ENCODE results near the gene FMN1.

Gene FMN1

DNA sequence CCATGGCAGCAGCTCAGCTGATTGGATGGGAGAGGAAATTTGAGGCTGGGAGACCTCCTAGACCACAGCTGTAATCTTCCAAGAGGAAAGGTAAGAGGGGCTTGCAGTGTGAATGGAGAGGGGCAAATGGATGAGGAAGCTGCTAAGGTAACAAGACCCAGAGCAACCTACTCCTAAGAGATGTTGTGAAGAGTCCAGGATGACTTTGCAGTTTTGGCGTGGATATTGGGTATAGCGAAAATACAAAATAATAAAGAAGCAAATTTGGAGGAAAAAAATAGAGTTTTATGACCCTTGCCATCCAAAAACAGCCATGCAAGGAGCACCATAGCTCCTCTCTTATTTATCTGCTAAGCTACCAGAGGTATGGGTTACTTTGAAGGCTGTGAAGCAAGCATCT, 290.1 kb downstream of the FMN1 start:
- TF ChIP-seq YY1 (IDR thresholded peaks at IDR 0.05; ENCODE audit: low read depth) (no peak), EGR1 (IDR thresholded peaks at IDR 0.05) (no peak), MAX (IDR thresholded peaks at IDR 0.05) (no peak), NFIC (IDR thresholded peaks at IDR 0.05) (no peak), ZBTB7A (IDR thresholded peaks at IDR 0.05; ENCODE audit: low read depth) (no peak), CREB1 (IDR thresholded peaks at IDR 0.05; ENCODE audit: low read depth) (no peak), USF1 (IDR thresholded peaks at IDR 0.05) (no peak), TAF1 (IDR thresholded peaks at IDR 0.05; ENCODE audit: low read depth) (no peak), FOXM1 (IDR thresholded peaks at IDR 0.05; ENCODE audit: borderline replicate concordance, low read depth) (no peak), TEAD4 (IDR thresholded peaks at IDR 0.05) (no peak), CEBPB (IDR thresholded peaks at IDR 0.05) (no peak), EP300 (IDR thresholded peaks at IDR 0.05; ENCODE audit: borderline replicate concordance) (no peak), RAD21 (IDR thresholded peaks at IDR 0.05; ENCODE audit: low read depth) (no peak), TCF12 (IDR thresholded peaks at IDR 0.05; ENCODE audit: low read depth) (no peak)
- TF ChIP-seq, protein P1, sequence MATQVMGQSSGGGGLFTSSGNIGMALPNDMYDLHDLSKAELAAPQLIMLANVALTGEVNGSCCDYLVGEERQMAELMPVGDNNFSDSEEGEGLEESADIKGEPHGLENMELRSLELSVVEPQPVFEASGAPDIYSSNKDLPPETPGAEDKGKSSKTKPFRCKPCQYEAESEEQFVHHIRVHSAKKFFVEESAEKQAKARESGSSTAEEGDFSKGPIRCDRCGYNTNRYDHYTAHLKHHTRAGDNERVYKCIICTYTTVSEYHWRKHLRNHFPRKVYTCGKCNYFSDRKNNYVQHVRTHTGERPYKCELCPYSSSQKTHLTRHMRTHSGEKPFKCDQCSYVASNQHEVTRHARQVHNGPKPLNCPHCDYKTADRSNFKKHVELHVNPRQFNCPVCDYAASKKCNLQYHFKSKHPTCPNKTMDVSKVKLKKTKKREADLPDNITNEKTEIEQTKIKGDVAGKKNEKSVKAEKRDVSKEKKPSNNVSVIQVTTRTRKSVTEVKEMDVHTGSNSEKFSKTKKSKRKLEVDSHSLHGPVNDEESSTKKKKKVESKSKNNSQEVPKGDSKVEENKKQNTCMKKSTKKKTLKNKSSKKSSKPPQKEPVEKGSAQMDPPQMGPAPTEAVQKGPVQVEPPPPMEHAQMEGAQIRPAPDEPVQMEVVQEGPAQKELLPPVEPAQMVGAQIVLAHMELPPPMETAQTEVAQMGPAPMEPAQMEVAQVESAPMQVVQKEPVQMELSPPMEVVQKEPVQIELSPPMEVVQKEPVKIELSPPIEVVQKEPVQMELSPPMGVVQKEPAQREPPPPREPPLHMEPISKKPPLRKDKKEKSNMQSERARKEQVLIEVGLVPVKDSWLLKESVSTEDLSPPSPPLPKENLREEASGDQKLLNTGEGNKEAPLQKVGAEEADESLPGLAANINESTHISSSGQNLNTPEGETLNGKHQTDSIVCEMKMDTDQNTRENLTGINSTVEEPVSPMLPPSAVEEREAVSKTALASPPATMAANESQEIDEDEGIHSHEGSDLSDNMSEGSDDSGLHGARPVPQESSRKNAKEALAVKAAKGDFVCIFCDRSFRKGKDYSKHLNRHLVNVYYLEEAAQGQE (IDR thresholded peaks at IDR 0.05; ENCODE audit: low read depth) = no peak

- TF ChIP-seq YY1 (IDR thresholded peaks at IDR 0.05; ENCODE audit: low read depth) (no peak), TEAD4 (IDR thresholded peaks at IDR 0.05) (no peak), TCF12 (IDR thresholded peaks at IDR 0.05; ENCODE audit: low read depth) (no peak)
Observed at GRCh38 chr15:32903591-32904290, 290.8 kb downstream of the FMN1 start.

DNA sequence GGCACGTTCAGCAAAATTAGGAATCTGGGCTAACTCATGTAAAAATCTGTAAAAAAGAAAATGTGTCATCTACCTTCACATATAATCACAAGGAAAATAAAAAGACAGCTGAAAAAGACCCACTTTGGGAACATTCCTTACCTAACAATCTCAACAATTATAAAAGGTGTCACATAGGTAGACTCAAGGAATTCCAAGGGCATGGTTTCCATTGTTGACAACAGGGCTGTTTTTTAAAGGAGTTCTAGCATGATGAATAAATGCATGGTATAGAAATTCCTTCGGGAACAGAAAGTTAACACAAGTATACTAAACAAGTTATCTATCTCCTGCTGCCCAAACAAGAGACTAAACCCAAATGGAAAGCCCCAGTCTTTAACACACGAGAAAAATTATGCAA, 292.5 kb downstream of the FMN1 start:
- TF ChIP-seq NFIC (IDR thresholded peaks at IDR 0.05) (no peak), TCF12 (IDR thresholded peaks at IDR 0.05; ENCODE audit: low read depth) (no peak), MAX (IDR thresholded peaks at IDR 0.05) (no peak), TAF1 (IDR thresholded peaks at IDR 0.05; ENCODE audit: low read depth) (no peak), EP300 (IDR thresholded peaks at IDR 0.05; ENCODE audit: borderline replicate concordance) (no peak), YY1 (IDR thresholded peaks at IDR 0.05; ENCODE audit: low read depth) (no peak), RAD21 (IDR thresholded peaks at IDR 0.05; ENCODE audit: low read depth) (no peak), CREB1 (IDR thresholded peaks at IDR 0.05; ENCODE audit: low read depth) (no peak), FOXM1 (IDR thresholded peaks at IDR 0.05; ENCODE audit: borderline replicate concordance, low read depth) (no peak), TEAD4 (IDR thresholded peaks at IDR 0.05) (no peak), EGR1 (IDR thresholded peaks at IDR 0.05) (no peak), USF1 (IDR thresholded peaks at IDR 0.05) (no peak)
- TF ChIP-seq, protein P1 (IDR thresholded peaks at IDR 0.05; ENCODE audit: low read depth) = no peak

DNA sequence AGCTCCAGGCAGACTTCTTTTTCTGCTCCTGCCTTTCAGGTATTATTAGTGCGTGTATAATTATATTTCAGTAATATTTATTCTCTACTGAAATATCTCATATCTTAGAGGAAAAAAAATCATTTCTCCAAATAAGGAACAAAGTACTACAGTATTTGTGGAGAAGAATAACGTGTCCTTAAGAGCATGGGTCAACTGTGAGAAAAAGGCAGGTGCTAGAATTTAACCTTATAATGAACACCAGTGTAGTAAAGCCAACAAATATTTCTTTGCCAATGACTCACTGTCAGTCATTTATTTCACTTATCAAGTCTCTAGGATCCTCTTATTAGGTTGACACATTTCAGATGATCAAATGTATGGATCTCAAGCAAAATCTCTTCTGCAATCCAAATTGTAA, 293.3 kb downstream of the FMN1 start:
- TF ChIP-seq MAX (IDR thresholded peaks at IDR 0.05) (no peak), ZBTB7A (IDR thresholded peaks at IDR 0.05; ENCODE audit: low read depth) (no peak), NFIC (IDR thresholded peaks at IDR 0.05) (no peak), USF1 (IDR thresholded peaks at IDR 0.05) (no peak), CREB1 (IDR thresholded peaks at IDR 0.05; ENCODE audit: low read depth) (no peak), FOXM1 (IDR thresholded peaks at IDR 0.05; ENCODE audit: borderline replicate concordance, low read depth) (no peak), YY1 (IDR thresholded peaks at IDR 0.05; ENCODE audit: low read depth) (no peak), TCF12 (IDR thresholded peaks at IDR 0.05; ENCODE audit: low read depth) (no peak), CEBPB (IDR thresholded peaks at IDR 0.05) (no peak), EGR1 (IDR thresholded peaks at IDR 0.05) (no peak), RAD21 (IDR thresholded peaks at IDR 0.05; ENCODE audit: low read depth) (no peak), TAF1 (IDR thresholded peaks at IDR 0.05; ENCODE audit: low read depth) (no peak), EP300 (IDR thresholded peaks at IDR 0.05; ENCODE audit: borderline replicate concordance) (no peak), TEAD4 (IDR thresholded peaks at IDR 0.05) (no peak)
- TF ChIP-seq, protein P1 (IDR thresholded peaks at IDR 0.05; ENCODE audit: low read depth) = no peak

Data from Ishikawa (cell line).